IPS-15b (cell line): ENCODE measurements around the gene DEXI.
"Not testable (repeated sequence)": the region's sequence is repeated elsewhere in the genome, so short reads cannot be mapped to it uniquely, and the experiment has no call there.

ENCODE experiments used
- H3K27me3 ChIP-seq: one replicate; pipeline ENCODE4 v1.6.1; 2013; ENCODE audit warnings: low read length; ENCODE audit not compliant: control insufficient read depth, insufficient read depth
- H3K36me3 ChIP-seq: one replicate; pipeline ENCODE4 v1.6.1; 2013; ENCODE audit warnings: low read length; ENCODE audit not compliant: control insufficient read depth, insufficient read depth
- H3K4me1 ChIP-seq: one replicate; pipeline ENCODE4 v1.6.1; 2013; ENCODE audit warnings: mild to moderate bottlenecking, low read length; ENCODE audit not compliant: control insufficient read depth, insufficient read depth
- H3K4me3 ChIP-seq: one replicate; pipeline ENCODE4 v1.5.1; 2013; ENCODE audit warnings: low read depth, low read length
- H3K9ac ChIP-seq: one replicate; pipeline ENCODE4 v1.6.1; 2013; ENCODE audit warnings: low read depth, mild to moderate bottlenecking, low read length
- H3K9me3 ChIP-seq: one replicate; pipeline ENCODE4 v1.6.1; 2013; ENCODE audit warnings: mild to moderate bottlenecking, low read length; ENCODE audit not compliant: control insufficient read depth, insufficient read depth

Gene DEXI

GRCh38 chr16:10930755-10931093 is 11.5 kb downstream of the DEXI start:
- Histone ChIP-seq H3K4me3 (no peak overlapping the region), H3K9ac (no peak overlapping the region), H3K36me3 (peaks cover 3% of the 10 kb centered on the region), H3K27me3 (no peaks in the 10 kb centered on the region), H3K9me3 (no peaks in the 10 kb centered on the region), H3K4me1 (no peaks in the 10 kb centered on the region)

DNA sequence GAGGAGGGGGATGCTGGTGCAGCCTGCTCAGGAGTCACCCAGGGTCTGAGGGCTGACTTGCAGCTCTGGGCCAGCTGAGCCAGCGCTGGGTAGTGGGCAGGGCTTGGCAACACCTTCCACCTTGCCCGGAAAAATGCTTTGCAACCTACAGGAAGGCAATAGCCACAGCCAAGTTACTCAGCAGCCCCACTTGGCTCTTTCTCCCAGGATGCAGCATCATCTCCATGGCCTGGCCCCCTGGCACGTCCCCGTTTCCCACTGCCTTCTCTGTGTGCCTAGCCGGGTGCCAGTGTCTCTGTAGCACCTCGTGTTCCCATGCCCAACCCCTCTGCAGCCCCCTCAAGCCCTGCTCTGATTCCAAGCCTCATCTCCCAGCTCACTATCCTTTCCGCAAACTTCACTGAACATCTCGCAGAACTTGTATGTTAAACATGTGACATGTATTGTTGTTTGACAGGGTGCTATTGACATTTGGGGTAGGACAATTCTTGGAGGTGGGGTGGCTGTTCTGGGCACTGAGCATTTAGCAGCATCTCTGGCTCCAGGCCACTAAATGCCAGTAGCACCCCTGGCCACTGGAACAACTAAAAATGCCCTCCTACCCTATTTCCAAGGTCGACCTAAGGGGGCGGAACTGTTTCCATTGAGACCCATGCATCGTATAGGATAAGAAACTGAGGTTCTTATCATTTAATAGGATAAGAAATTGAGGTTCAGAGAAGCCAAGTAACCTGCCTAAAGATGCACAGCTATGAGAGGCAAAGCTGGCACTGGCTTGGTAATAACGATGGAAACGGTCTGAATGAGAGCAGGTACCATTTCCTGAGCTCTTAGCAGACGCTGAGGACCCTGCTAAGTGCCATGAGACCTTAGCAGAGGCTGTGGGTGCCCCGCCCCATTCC is 12.2 kb downstream of the DEXI start:
- no peaks in the 10 kb centered on the region for H3K4me1 ChIP-seq
- H3K27me3 ChIP-seq: no peaks in the 10 kb centered on the region
- H3K9ac ChIP-seq: no peak overlapping the region
- peaks cover 3% of the 10 kb centered on the region for H3K36me3 ChIP-seq
- no peaks in the 10 kb centered on the region for H3K9me3 ChIP-seq
- no peak overlapping the region for H3K4me3 ChIP-seq

DNA sequence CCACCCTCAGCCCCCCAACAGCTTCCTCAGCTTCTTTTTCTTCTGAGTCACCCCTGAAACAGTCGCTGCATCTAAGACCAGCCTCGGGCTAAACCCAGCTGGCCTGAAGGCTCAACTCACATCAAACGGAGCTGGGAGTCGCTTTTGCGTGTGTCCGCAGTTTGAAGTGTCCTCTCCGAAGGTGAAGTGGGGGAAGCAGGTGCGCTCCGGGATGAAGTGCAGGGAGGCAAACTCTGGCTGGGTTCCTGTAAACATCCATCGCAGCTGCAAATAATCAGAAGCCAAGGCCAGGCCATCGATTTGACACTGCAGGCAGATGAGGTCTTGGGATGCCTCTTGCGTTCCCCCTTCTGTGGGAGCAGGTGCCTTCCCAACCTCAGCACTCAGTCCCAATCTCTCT is 13.2 kb downstream of the DEXI start:
- not testable (repeated sequence) for H3K4me3 ChIP-seq, H3K4me1 ChIP-seq, H3K36me3 ChIP-seq, H3K9me3 ChIP-seq, H3K27me3 ChIP-seq, H3K9ac ChIP-seq

DNA sequence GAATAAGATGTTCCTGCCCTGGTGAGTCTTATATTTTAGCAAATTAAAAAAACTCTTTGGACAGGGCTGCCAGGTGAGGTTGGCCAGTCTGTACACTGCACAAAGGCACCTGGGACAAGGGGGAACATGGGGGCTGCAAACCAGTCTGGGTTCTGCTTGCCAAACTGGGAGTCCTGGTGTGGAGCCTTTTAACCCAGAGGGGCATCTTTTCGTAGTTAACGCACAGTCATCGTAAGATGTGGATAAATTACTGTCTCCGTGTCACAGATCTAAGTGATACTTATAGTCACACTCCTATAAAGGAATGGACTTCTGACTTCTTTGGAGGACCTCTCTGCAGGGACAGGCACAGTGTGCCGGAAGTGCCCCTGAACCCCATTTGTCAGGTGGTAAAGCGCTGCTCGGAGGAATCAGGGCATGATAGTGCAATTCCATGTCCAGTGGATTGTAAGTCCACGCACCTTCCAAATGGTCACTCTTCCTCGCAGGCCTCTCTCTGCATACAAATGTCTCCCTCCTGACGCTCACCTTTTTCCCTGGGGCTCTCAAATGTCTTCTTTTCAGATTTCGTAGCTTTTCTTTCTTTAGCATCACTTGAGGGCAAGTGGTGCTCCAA is 14.7 kb downstream of the DEXI start:
- Histone ChIP-seq H3K27me3 (no peaks in the 10 kb centered on the region), H3K4me3 (no peak overlapping the region), H3K9ac (no peak overlapping the region), H3K4me1 (no peaks in the 10 kb centered on the region), H3K36me3 (peaks cover 3% of the 10 kb centered on the region), H3K9me3 (no peaks in the 10 kb centered on the region)

GRCh38 chr16:10926867-10927266 is 15.4 kb downstream of the DEXI start:
- Histone ChIP-seq H3K27me3 (no peaks in the 10 kb centered on the region), H3K9me3 (no peaks in the 10 kb centered on the region), H3K9ac (no peak overlapping the region), H3K4me1 (no peaks in the 10 kb centered on the region), H3K36me3 (peaks cover 3% of the 10 kb centered on the region), H3K4me3 (no peak overlapping the region)

- no peak overlapping the region for H3K9ac ChIP-seq
- H3K4me1 ChIP-seq: no peaks in the 10 kb centered on the region
- H3K4me3 ChIP-seq: no peak overlapping the region
- no peaks in the 10 kb centered on the region for H3K9me3 ChIP-seq
- H3K36me3 ChIP-seq: peaks cover 3% of the 10 kb centered on the region
- no peaks in the 10 kb centered on the region for H3K27me3 ChIP-seq
Measured at GRCh38 chr16:10926094-10926493, 16.2 kb downstream of the DEXI start.

GRCh38 chr16:10925285-10925684 is 17.0 kb downstream of the DEXI start:
- H3K9ac ChIP-seq, H3K4me1 ChIP-seq, H3K4me3 ChIP-seq, H3K9me3 ChIP-seq, H3K36me3 ChIP-seq, H3K27me3 ChIP-seq: not testable (repeated sequence)

GRCh38 chr16:10923650-10924214 is 18.5 kb downstream of the DEXI start:
- Histone ChIP-seq H3K4me1 (no peaks in the 10 kb centered on the region), H3K9ac (no peak overlapping the region), H3K36me3 (peaks cover 3% of the 10 kb centered on the region)

DNA sequence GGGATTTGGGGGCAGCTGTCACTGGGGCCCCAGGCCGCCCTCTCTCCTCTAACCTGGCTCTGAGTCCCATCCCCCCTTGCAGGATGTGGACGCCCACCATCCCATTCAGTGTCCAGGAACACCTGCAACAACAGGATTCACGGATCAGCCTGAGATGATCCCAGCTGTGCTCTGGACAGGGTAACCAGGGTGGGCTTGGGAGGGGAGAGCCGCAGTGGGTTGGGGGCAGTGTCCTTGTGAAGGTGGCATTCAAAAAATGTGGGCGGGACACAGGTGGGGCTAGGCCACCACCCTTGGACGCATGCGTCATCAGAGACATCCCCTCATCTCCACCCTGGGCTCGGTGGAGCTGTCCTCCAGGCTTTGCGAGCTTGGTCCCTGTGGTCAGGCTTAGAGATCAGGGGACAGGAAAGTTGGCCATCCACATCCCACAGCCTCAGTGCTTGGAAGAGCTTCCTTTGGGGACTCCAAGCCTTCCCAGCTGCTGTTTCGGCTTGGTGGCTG is 19.1 kb downstream of the DEXI start:
- H3K27me3 ChIP-seq: no peaks in the 10 kb centered on the region
- H3K4me1 ChIP-seq: peaks cover 2% of the 10 kb centered on the region
- H3K4me3 ChIP-seq: no peak overlapping the region
- peaks cover 3% of the 10 kb centered on the region for H3K36me3 ChIP-seq
- no peak overlapping the region for H3K9ac ChIP-seq
- no peaks in the 10 kb centered on the region for H3K9me3 ChIP-seq

More at GRCh38 chr16:10923650-10924214, 18.5 kb downstream of the DEXI start:
- Histone ChIP-seq H3K9me3 (no peaks in the 10 kb centered on the region), H3K27me3 (no peaks in the 10 kb centered on the region), H3K4me3 (no peak overlapping the region)

- Histone ChIP-seq H3K27me3 (no peaks in the 10 kb centered on the region), H3K36me3 (peaks cover 3% of the 10 kb centered on the region), H3K4me3 (no peak overlapping the region), H3K9me3 (no peaks in the 10 kb centered on the region), H3K4me1 (peaks cover 5% of the 10 kb centered on the region), H3K9ac (no peak overlapping the region)
Measured at GRCh38 chr16:10922328-10923145, 19.7 kb downstream of the DEXI start.

GRCh38 chr16:10921536-10922327 is 20.5 kb downstream of the DEXI start:
- Histone ChIP-seq H3K27me3 (no peaks in the 10 kb centered on the region), H3K4me3 (no peak overlapping the region), H3K9me3 (no peaks in the 10 kb centered on the region), H3K4me1 (peaks cover 5% of the 10 kb centered on the region), H3K9ac (no peak overlapping the region), H3K36me3 (no peaks in the 10 kb centered on the region)
